Suprapubic skin (tissue), 4 donors: ENCODE data around the gene ACACB.

ENCODE experiments used
- CTCF ChIP-seq, 2 donors: fragments of 200-600 bp in 1 of 2; fragments of 450-650 bp in 1 of 2; sonication (generic) in 1 of 2; IDR thresholded peaks; one replicate each; pipeline ENCODE4 v1.5.1; 2016 to 2019; ENCODE audit warnings: antibody characterized with exemption in 2 of 2, mild to moderate bottlenecking in 1 of 2, moderate library complexity in 1 of 2
- EP300 ChIP-seq: sonication (generic); formaldehyde crosslinking; IDR thresholded peaks from one replicate; pipeline ENCODE4 v1.6.1; 2017; ENCODE audit warnings: antibody characterized with exemption
- POLR2A ChIP-seq, 2 donors: fragments of 450-650 bp; IDR thresholded peaks; one replicate each; pipeline ENCODE4 v1.6.1; 2017; ENCODE audit warnings: antibody characterized with exemption in 2 of 2, mild to moderate bottlenecking in 2 of 2, moderate library complexity in 2 of 2
- POLR2AphosphoS5 ChIP-seq, 3 donors: sonication (generic); formaldehyde crosslinking; IDR thresholded peaks; one replicate each; pipeline ENCODE4 v1.6.1; 2017; ENCODE audit warnings: antibody characterized with exemption in 3 of 3

- TF ChIP-seq EP300 (no peak), POLR2AphosphoS5 (IDR thresholded peaks at IDR 0.05) (no peak), CTCF (IDR thresholded peaks at IDR 0.05) (no peak), POLR2A (IDR thresholded peaks at IDR 0.05) (no peak)
Observed at GRCh38 chr12:109256011-109256410, 139.6 kb downstream of the ACACB start.
